CD4-positive, alpha-beta memory T cell (primary cell): Measurements from ENCODE around the gene SNX27. TPM values are rescaled to one million over a fixed set of nuclear protein-coding genes. Genes with fewer than 3 reads are reported as not detected.
"Not testable (repeated sequence)": the region's sequence is repeated elsewhere in the genome, so short reads cannot be mapped to it uniquely, and the experiment has no call there.

Source experiments
- CTCF ChIA-PET: fragments of 350-600 bp; sonication (Branson Sonifier 250); formaldehyde crosslinking; loops from one replicate; lab custom pipeline; 2021; ENCODE audit warnings: inconsistent platforms; ENCODE audit not compliant: partially characterized antibody; lab: Charles Lee
- POLR2A ChIA-PET: fragments of 350-600 bp; sonication (Branson Sonifier 250); formaldehyde crosslinking; loops from one replicate; lab custom pipeline; 2021; ENCODE audit not compliant: partially characterized antibody; lab: Charles Lee
- DNase-seq, 5 donors: peaks; one replicate each; pipeline versions ENCODE4 v3.0.0 to v3.0.0-alpha.2; 2020 to 2022; ENCODE audit warnings: mixed read lengths in 1 of 5
- H3K27ac ChIP-seq: one replicate; pipeline ENCODE4 v1.7.0; 2013; ENCODE audit warnings: low read depth, low read length
- H3K27me3 ChIP-seq: 2 replicates; pipeline ENCODE4 v1.7.0; 2013; ENCODE audit warnings: mild to moderate bottlenecking, low read length, moderate library complexity; ENCODE audit not compliant: insufficient read depth
- H3K36me3 ChIP-seq: 2 replicates; pipeline ENCODE4 v1.7.0; 2013; ENCODE audit warnings: mild to moderate bottlenecking, low read length, moderate library complexity; ENCODE audit not compliant: insufficient read depth
- H3K4me1 ChIP-seq: 2 replicates; pipeline ENCODE4 v1.7.0; 2013; ENCODE audit warnings: mild to moderate bottlenecking, low read length, moderate library complexity; ENCODE audit not compliant: insufficient read depth
- H3K4me3 ChIP-seq, 2 donors: one replicate each; pipeline ENCODE4 v1.7.0; 2013; ENCODE audit warnings: low read length in 2 of 2, mild to moderate bottlenecking in 1 of 2
- H3K9me3 ChIP-seq, 2 donors: one replicate each; pipeline ENCODE4 v1.7.0; 2013; ENCODE audit warnings: low read length in 2 of 2, control low read depth in 1 of 2; ENCODE audit not compliant: control insufficient read depth in 1 of 2
- H3K27ac Mint-ChIP-seq, 7 donors: one replicate each; pipeline ENCODE4 v1.8.0; 2020 to 2021; ENCODE audit warnings: mixed read lengths in 7 of 7, mild to moderate bottlenecking in 6 of 7, inconsistent platforms in 3 of 7, moderate library complexity in 3 of 7
- H3K27me3 Mint-ChIP-seq, 2 donors: one replicate each; pipeline ENCODE4 v1.8.0; 2020 to 2021; ENCODE audit warnings: mixed read lengths in 2 of 2
- H3K36me3 Mint-ChIP-seq, 2 donors: one replicate each; pipeline ENCODE4 v1.8.0; 2020 to 2021; ENCODE audit warnings: mixed read lengths in 2 of 2, inconsistent platforms in 1 of 2, mild to moderate bottlenecking in 1 of 2
- H3K4me1 Mint-ChIP-seq, 4 donors: one replicate each; pipeline ENCODE4 v1.8.0; 2020 to 2021; ENCODE audit warnings: mixed read lengths in 4 of 4, mild to moderate bottlenecking in 1 of 4
- H3K4me3 Mint-ChIP-seq, 8 donors: one replicate each; pipeline ENCODE4 v1.8.0; 2020 to 2021; ENCODE audit warnings: mixed read lengths in 8 of 8, mild to moderate bottlenecking in 7 of 8, moderate library complexity in 6 of 8, inconsistent platforms in 3 of 8
- H3K9me3 Mint-ChIP-seq, 8 donors: one replicate each; pipeline ENCODE4 v1.8.0; 2020 to 2021; ENCODE audit warnings: mixed read lengths in 8 of 8, mild to moderate bottlenecking in 5 of 8, inconsistent platforms in 3 of 8, moderate library complexity in 1 of 8
- intact Hi-C: fragments of 100-400 bp; cut with micrococcal nuclease; formaldehyde crosslinking; loops from one replicate; pipeline ENCODE4 v1.15.1; 2023
- polyA plus RNA-seq, 2 donors: library from polyadenylated mRNA; unstranded; fragments of 300-500 nt; fragmentation: Illumina TruSeq; gene quantifications; one replicate each; pipeline ENCODE4 v1.2.3, GENCODE V29; 2021
- total RNA-seq, 2 experiments: library from RNA; stranded (reverse); gene quantifications; one replicate each; pipeline ENCODE4 v1.2.3, GENCODE V29; 2021

The SNX27 gene
- total and polyA plus RNA-seq, 4 experiments from 2014 or later = 7.5 to 44.3 (median 27.1) TPM

GRCh38 chr1:151644001-151644400 is 32.2 kb downstream of the SNX27 start:
- Histone ChIP-seq H3K4me3 (no peak overlapping the region), H3K36me3 (no peaks in the 10 kb centered on the region), H3K27ac (no peak overlapping the region), H3K9me3 (no peaks in the 10 kb centered on the region), H3K27me3 (no peaks in the 10 kb centered on the region), H3K4me1 (no peaks in the 10 kb centered on the region)
- ChIA-PET POLR2A (no interaction called here), CTCF (no interaction called here)
- Mint-ChIP-seq H3K4me1 (peaks cover 5 to 17% (median 12%) of the 10 kb centered on the region in 4 donors), H3K9me3 (peaks cover 0 to 5% (median 0%) of the 10 kb centered on the region in 8 donors), H3K36me3 (peaks cover 26 to 30% of the 10 kb centered on the region in 2 donors), H3K27ac (no peak overlapping the region), H3K27me3 (no peaks in the 10 kb centered on the region), H3K4me3 (no peak overlapping the region)
- no peak for DNase-seq
- intact Hi-C loops = no loop called here

- Mint-ChIP-seq H3K27ac (peak overlapping the region in 2 of 7 donors; percentile 24 to 36), H3K9me3 (no peaks in the 10 kb centered on the region), H3K27me3 (no peaks in the 10 kb centered on the region), H3K36me3 (peaks cover 18 to 35% of the 10 kb centered on the region in 2 donors), H3K4me3 (no peak overlapping the region), H3K4me1 (peaks cover 11 to 29% (median 16%) of the 10 kb centered on the region in 4 donors)
- no peaks in the 10 kb centered on the region for H3K9me3 ChIP-seq
- H3K4me3 ChIP-seq = no peak overlapping the region
- H3K27me3 ChIP-seq = no peaks in the 10 kb centered on the region
- no peak for DNase-seq
- intact Hi-C loops = no loop called here
- no peaks in the 10 kb centered on the region for H3K36me3 ChIP-seq
- peaks cover 15% of the 10 kb centered on the region for H3K4me1 ChIP-seq
- no peak overlapping the region for H3K27ac ChIP-seq
- ChIA-PET POLR2A (no interaction called here), CTCF (no interaction called here)
These were observed 41.5 kb downstream of the SNX27 start for GRCh38 chr1:151653397-151653796.

- no peaks in the 10 kb centered on the region for H3K27me3 ChIP-seq
- intact Hi-C loops = no loop called here
- no peak overlapping the region for H3K27ac ChIP-seq
- CTCF ChIA-PET = interaction anchor here (0.9 to 1.6 kb wide), 3 partner anchors 13 to 179 kb away, joined by 3 to 7 read pairs (median 6); no protein-coding TSS in a partner anchor
- POLR2A ChIA-PET = no interaction called here
- Mint-ChIP-seq H3K4me1 (peaks cover 11 to 26% (median 16%) of the 10 kb centered on the region in 4 donors), H3K36me3 (peaks cover 29 to 41% of the 10 kb centered on the region in 2 donors), H3K9me3 (no peaks in the 10 kb centered on the region), H3K4me3 (no peak overlapping the region), H3K27me3 (no peaks in the 10 kb centered on the region), H3K27ac (no peak overlapping the region)
- H3K4me3 ChIP-seq = no peak overlapping the region
- no peaks in the 10 kb centered on the region for H3K9me3 ChIP-seq
- H3K4me1 ChIP-seq = peaks cover 15% of the 10 kb centered on the region
- H3K36me3 ChIP-seq = peaks cover 7% of the 10 kb centered on the region
- DNase-seq = no peak
These were observed 43.5 kb downstream of the SNX27 start for GRCh38 chr1:151655371-151655770.

GRCh38 chr1:151661751-151662150 is 49.9 kb downstream of the SNX27 start:
- POLR2A ChIA-PET = no interaction called here
- no peak overlapping the region for H3K27ac ChIP-seq
- no peaks in the 10 kb centered on the region for H3K27me3 Mint-ChIP-seq
- intact Hi-C loops = no loop called here
- H3K4me3 Mint-ChIP-seq = peak overlapping the region in 6 of 8 donors; percentile 8 to 70 (median 60)
- no peak for DNase-seq
- H3K9me3 Mint-ChIP-seq = no peaks in the 10 kb centered on the region
- H3K9me3 ChIP-seq = no peaks in the 10 kb centered on the region
- H3K27me3 ChIP-seq = no peaks in the 10 kb centered on the region
- H3K4me3 ChIP-seq = no peak overlapping the region
- H3K36me3 ChIP-seq = peaks cover 13% of the 10 kb centered on the region
- peaks cover 4% of the 10 kb centered on the region for H3K4me1 ChIP-seq
- CTCF ChIA-PET = interaction anchor here (0.8 kb wide), 1 partner anchor 175 kb away, joined by 3 read pairs; no protein-coding TSS in a partner anchor
- peaks cover 10 to 20% (median 13%) of the 10 kb centered on the region in 4 donors for H3K4me1 Mint-ChIP-seq
- peaks cover 45 to 60% of the 10 kb centered on the region in 2 donors for H3K36me3 Mint-ChIP-seq
- peak overlapping the region; percentile 15 to 91 (median 56) for H3K27ac Mint-ChIP-seq

GRCh38 chr1:151668090-151668489 is 56.2 kb downstream of the SNX27 start:
- intact Hi-C loops = no loop called here
- peaks cover 56 to 63% of the 10 kb centered on the region in 2 donors for H3K36me3 Mint-ChIP-seq
- Histone ChIP-seq H3K36me3 (peaks cover 7% of the 10 kb centered on the region), H3K27me3 (no peaks in the 10 kb centered on the region), H3K27ac (no peak overlapping the region), H3K9me3 (no peaks in the 10 kb centered on the region), H3K4me3 (no peak overlapping the region), H3K4me1 (no peaks in the 10 kb centered on the region)
- peaks cover 7 to 11% (median 10%) of the 10 kb centered on the region in 4 donors for H3K4me1 Mint-ChIP-seq
- CTCF ChIA-PET = interaction anchor here (2.4 kb wide), 1 partner anchor 13 kb away, joined by 7 read pairs; no protein-coding TSS in a partner anchor
- no peak overlapping the region for H3K4me3 Mint-ChIP-seq
- DNase-seq = no peak
- H3K9me3 Mint-ChIP-seq = no peaks in the 10 kb centered on the region
- peak overlapping the region in 3 of 7 donors; percentile 29 to 40 (median 30) for H3K27ac Mint-ChIP-seq
- no peaks in the 10 kb centered on the region for H3K27me3 Mint-ChIP-seq
- POLR2A ChIA-PET = no interaction called here

- CTCF ChIA-PET, H3K9me3 ChIP-seq, H3K4me3 ChIP-seq, H3K27me3 ChIP-seq, H3K27ac Mint-ChIP-seq, H3K27me3 Mint-ChIP-seq, H3K4me3 Mint-ChIP-seq, H3K36me3 ChIP-seq, H3K9me3 Mint-ChIP-seq, DNase-seq, intact Hi-C loops, H3K27ac ChIP-seq, H3K4me1 ChIP-seq, POLR2A ChIA-PET: not testable (repeated sequence)
- peaks cover 7 to 15% (median 12%) of the 10 kb centered on the region in 4 donors for H3K4me1 Mint-ChIP-seq
- peaks cover 64 to 65% of the 10 kb centered on the region in 2 donors for H3K36me3 Mint-ChIP-seq
These were observed 58.3 kb downstream of the SNX27 start for GRCh38 chr1:151670036-151670675.

- no peaks in the 10 kb centered on the region for H3K4me1 ChIP-seq
- H3K27me3 Mint-ChIP-seq = no peaks in the 10 kb centered on the region
- no peak overlapping the region for H3K4me3 ChIP-seq
- intact Hi-C loops = no loop called here
- POLR2A ChIA-PET = no interaction called here
- no peak for DNase-seq
- H3K36me3 Mint-ChIP-seq = peaks cover 56 to 57% of the 10 kb centered on the region in 2 donors
- no peaks in the 10 kb centered on the region for H3K27me3 ChIP-seq
- peaks cover 7% of the 10 kb centered on the region for H3K36me3 ChIP-seq
- no peak overlapping the region for H3K4me3 Mint-ChIP-seq
- CTCF ChIA-PET = interaction anchor here (0.8 kb wide), 1 partner anchor 10 kb away, joined by 3 read pairs; no protein-coding TSS in a partner anchor
- no peaks in the 10 kb centered on the region for H3K9me3 Mint-ChIP-seq
- H3K9me3 ChIP-seq = no peaks in the 10 kb centered on the region
- peaks cover 2 to 14% (median 10%) of the 10 kb centered on the region in 4 donors for H3K4me1 Mint-ChIP-seq
- peak overlapping the region in 1 of 7 donors; percentile 75 for H3K27ac Mint-ChIP-seq
- no peak overlapping the region for H3K27ac ChIP-seq
These were observed 61.6 kb downstream of the SNX27 start for GRCh38 chr1:151673407-151673806.
